SK-N-SH (cell line): ENCODE measurements around the gene KNG1. TPM values are rescaled to one million over a fixed set of nuclear protein-coding genes. Genes with fewer than 3 reads are reported as not detected.

Experiments used
- CTCF ChIA-PET: fragments of 300-600, 350-600 bp; formaldehyde crosslinking; extraction: SDS; loops from one replicate; lab custom pipeline; 2021; lab: Yijun Ruan, JAX
- POLR2A ChIA-PET: fragments of 350-600 bp; sonication (Branson Sonifier 250); formaldehyde crosslinking; extraction: SDS; loops from one replicate; lab custom pipeline; 2020; ENCODE audit warnings: antibody characterized with exemption, inconsistent platforms; lab: Yijun Ruan, JAX
- DNase-seq: peaks from one replicate; pipeline ENCODE4 v3.0.0; 2012
- H2AFZ ChIP-seq: fragments of 200-600 bp; sonication (generic); 2 replicates; pipeline ENCODE4 v1.8.1; 2016; ENCODE audit warnings: antibody characterized with exemption, mild to moderate bottlenecking, low read depth
- H3F3A ChIP-seq: fragments of 200-600 bp; sonication (generic); replicated peaks from 2 replicates; pipeline ENCODE3; 2016; ENCODE audit warnings: antibody characterized with exemption, mild to moderate bottlenecking; ENCODE audit not compliant: insufficient read depth
- H3K27ac ChIP-seq, 2 experiments: fragments of 200-500 bp in 1 of 2; fragments of 200-600 bp in 1 of 2; sonication (Bioruptor generic) in 1 of 2; sonication (generic), shearing (Covaris generic) in 1 of 2; 2 replicates each; pipeline versions ENCODE4 v1.5.1 to v1.6.1; 2014 to 2016; ENCODE audit warnings: low read depth in 2 of 2, inconsistent platforms in 1 of 2, low read length in 1 of 2, mild to moderate bottlenecking in 1 of 2, mixed read lengths in 1 of 2
- H3K27me3 ChIP-seq: fragments of 200-600 bp; sonication (generic), shearing (Covaris generic); 2 replicates; pipeline ENCODE4 v1.6.1; 2016; ENCODE audit warnings: mixed run types; ENCODE audit not compliant: insufficient read depth
- H3K36me3 ChIP-seq, 2 experiments: fragments of 200-500 bp in 1 of 2; fragments of 200-600 bp in 1 of 2; sonication (Bioruptor generic) in 1 of 2; sonication (generic) in 1 of 2; replicated peaks in 1 of 2; 2 replicates each; pipeline versions ENCODE3 to v1.5.1; 2014 to 2016; ENCODE audit warnings: low read length in 1 of 2, mild to moderate bottlenecking in 1 of 2; ENCODE audit not compliant: insufficient read depth in 2 of 2, control insufficient read depth in 1 of 2
- H3K4me1 ChIP-seq, 2 experiments: fragments of 200-500 bp in 1 of 2; fragments of 200-600 bp in 1 of 2; sonication (Bioruptor generic) in 1 of 2; sonication (generic), shearing (Covaris generic) in 1 of 2; 2 replicates each; pipeline versions ENCODE4 v1.5.1 to v1.6.1; 2014 to 2016; ENCODE audit warnings: low read depth in 1 of 2, low read length in 1 of 2, mixed run types in 1 of 2; ENCODE audit not compliant: insufficient read depth in 2 of 2, control insufficient read depth in 1 of 2
- H3K4me2 ChIP-seq: fragments of 200-600 bp; sonication (generic), shearing (Covaris generic); 2 replicates; pipeline ENCODE4 v1.6.1; 2017; ENCODE audit warnings: mixed run types
- H3K4me3 ChIP-seq, 2 experiments: fragments of 200-500 bp in 1 of 2; fragments of 200-600 bp in 1 of 2; sonication (Bioruptor generic) in 1 of 2; sonication (generic), shearing (Covaris generic) in 1 of 2; 2 replicates each; pipeline versions ENCODE4 v1.5.1 to v1.8.1; 2014 to 2016; ENCODE audit warnings: low read depth in 2 of 2, inconsistent platforms in 1 of 2, low read length in 1 of 2, mild to moderate bottlenecking in 1 of 2, mixed read lengths in 1 of 2, moderate library complexity in 1 of 2
- H3K79me2 ChIP-seq: fragments of 200-600 bp; sonication (generic); 2 replicates; pipeline ENCODE4 v1.8.1; 2017; ENCODE audit warnings: mild to moderate bottlenecking; ENCODE audit not compliant: insufficient read depth
- H3K9ac ChIP-seq: fragments of 200-600 bp; sonication (generic); 2 replicates; pipeline ENCODE4 v1.6.1; 2017; ENCODE audit warnings: mixed run types
- H3K9me2 ChIP-seq: fragments of 200-600 bp; sonication (generic); 2 replicates; pipeline ENCODE4 v1.6.1; 2017; ENCODE audit warnings: mixed run types
- H3K9me3 ChIP-seq: fragments of 200-600 bp; sonication (generic); 2 replicates; pipeline ENCODE4 v1.6.1; 2017; ENCODE audit warnings: mixed run types, mild to moderate bottlenecking, moderate library complexity
- H4K20me1 ChIP-seq: fragments of 200-600 bp; sonication (generic); 2 replicates; pipeline ENCODE4 v1.6.1; 2017; ENCODE audit warnings: mild to moderate bottlenecking, mixed run types; ENCODE audit not compliant: insufficient read depth
- EP300 ChIP-seq, 2 experiments: IDR thresholded peaks; 2 replicates each; pipeline versions ENCODE4 v1.4.0 to v1.6.1; 2012; ENCODE audit warnings: borderline replicate concordance in 1 of 2, low read depth in 1 of 2, low read length in 1 of 2
- EZH2phosphoT487 ChIP-seq: fragments of 200-600 bp; sonication (generic); IDR thresholded peaks from 2 replicates; pipeline ENCODE4 v1.6.1; 2017; ENCODE audit warnings: low read depth, mixed run types, mild to moderate bottlenecking, antibody characterized with exemption, moderate library complexity, borderline replicate concordance
- FOSL2 ChIP-seq: IDR thresholded peaks from 2 replicates; pipeline ENCODE4 v1.4.0; 2012; ENCODE audit warnings: low read depth, mild to moderate bottlenecking, moderate library complexity, borderline replicate concordance
- FOXM1 ChIP-seq: IDR thresholded peaks from 2 replicates; pipeline ENCODE4 v1.4.0; 2012; ENCODE audit warnings: low read depth, mild to moderate bottlenecking
- IRF3 ChIP-seq: fragments of 150-350 bp; IDR thresholded peaks from 2 replicates; pipeline ENCODE4 v1.6.1; 2016; ENCODE audit warnings: mild to moderate bottlenecking, low read depth, low read length
- MEF2A ChIP-seq: IDR thresholded peaks from 2 replicates; pipeline ENCODE4 v1.4.0; 2012; ENCODE audit warnings: low read depth, borderline replicate concordance
- NFIC ChIP-seq: IDR thresholded peaks from 2 replicates; pipeline ENCODE4 v1.4.0; 2012; ENCODE audit warnings: borderline replicate concordance
- NRF1 ChIP-seq: IDR thresholded peaks from 2 replicates; pipeline ENCODE4 v1.6.1; 2012; ENCODE audit warnings: low read depth, mild to moderate bottlenecking, low read length
- POLR2AphosphoS5 ChIP-seq: IDR thresholded peaks from 2 replicates; pipeline ENCODE4 v1.6.1; 2012; ENCODE audit warnings: low read depth, low read length
- YY1 ChIP-seq: IDR thresholded peaks from 2 replicates; pipeline ENCODE4 v1.4.0; 2012; ENCODE audit warnings: low read depth, mild to moderate bottlenecking
- WGBS: methylation state at CpG from one replicate; pipeline ENCODE4 v1.1.6; 2017; ENCODE audit warnings: low lambda C conversion rate; 5-methylcytosine and 5-hydroxymethylcytosine counted together
- polyA plus RNA-seq, 3 experiments: library from polyadenylated mRNA; depleted of rRNA; stranded (reverse); fragments of >200 nt; gene quantifications; 2 replicates each; pipeline ENCODE4 v1.2.3, GENCODE V29; 2012

Gene KNG1
- polyA plus RNA-seq, 1 of the 3 experiments (the other 2 are of a cell fraction), result not detected

GRCh38 chr3:186732169-186732766, 15.1 kb downstream of the KNG1 start (continued):
- no peak for TF ChIP-seq NFIC

- TF ChIP-seq FOSL2 (no peak), MEF2A (no peak), EP300 (IDR thresholded peaks at IDR 0.05; ENCODE audit: borderline replicate concordance in 1 of 2, low read depth in 1 of 2, low read length in 1 of 2) (no peak), EZH2phosphoT487 (no peak), YY1 (no peak), NRF1 (no peak), FOXM1 (no peak), IRF3 (no peak)
- H3K9me3 ChIP-seq, result no peaks in the 10 kb centered on the region
- H3F3A ChIP-seq, result no peaks in the 10 kb centered on the region
- no peaks in the 10 kb centered on the region for H3K79me2 ChIP-seq
- CTCF ChIA-PET, result interaction anchor here (1.1 kb wide), 1 partner anchor 128 kb away, joined by 3 read pairs; no protein-coding TSS in a partner anchor
- H4K20me1 ChIP-seq, result no peaks in the 10 kb centered on the region
- H3K27me3 ChIP-seq, result no peaks in the 10 kb centered on the region
- H3K36me3 ChIP-seq, result no peaks in the 10 kb centered on the region
- no peak overlapping the region for H2AFZ ChIP-seq
- no peak overlapping the region for H3K4me3 ChIP-seq
- no peak overlapping the region for H3K9ac ChIP-seq
- H3K9me2 ChIP-seq, result no peaks in the 10 kb centered on the region
- WGBS, result 48% methylated on average over 7 of the region's 7 CpGs
- H3K4me1 ChIP-seq, result no peaks in the 10 kb centered on the region
- H3K27ac ChIP-seq, result no peak overlapping the region
- POLR2A ChIA-PET, result no interaction called here
- H3K4me2 ChIP-seq, result no peak overlapping the region
- no peak for DNase-seq
Observed at GRCh38 chr3:186742618-186743380, 25.6 kb downstream of the KNG1 start.

GRCh38 chr3:186743666-186744065, 26.5 kb downstream of the KNG1 start:
- H2AFZ ChIP-seq, result no peak overlapping the region
- no peaks in the 10 kb centered on the region for H3F3A ChIP-seq
- no peak overlapping the region for H3K4me3 ChIP-seq
- no peak overlapping the region for H3K4me2 ChIP-seq
- TF ChIP-seq POLR2AphosphoS5, result no peak
- CTCF ChIA-PET, result interaction anchor here (1.1 kb wide), 1 partner anchor 129 kb away, joined by 3 read pairs; no protein-coding TSS in a partner anchor
- H3K27ac ChIP-seq, result no peak overlapping the region
- H3K9me3 ChIP-seq, result no peaks in the 10 kb centered on the region
- no peak overlapping the region for H3K9ac ChIP-seq
- POLR2A ChIA-PET, result no interaction called here
- no peak for DNase-seq
- no peaks in the 10 kb centered on the region for H3K9me2 ChIP-seq
- no peaks in the 10 kb centered on the region for H4K20me1 ChIP-seq
- no peaks in the 10 kb centered on the region for H3K79me2 ChIP-seq
- no peaks in the 10 kb centered on the region for H3K36me3 ChIP-seq
- H3K4me1 ChIP-seq, result no peaks in the 10 kb centered on the region
- 9% methylated on average over 3 of the region's 3 CpGs for WGBS
- H3K27me3 ChIP-seq, result no peaks in the 10 kb centered on the region
